ENCODE data around the gene CACNB4.

Gene CACNB4

DNA sequence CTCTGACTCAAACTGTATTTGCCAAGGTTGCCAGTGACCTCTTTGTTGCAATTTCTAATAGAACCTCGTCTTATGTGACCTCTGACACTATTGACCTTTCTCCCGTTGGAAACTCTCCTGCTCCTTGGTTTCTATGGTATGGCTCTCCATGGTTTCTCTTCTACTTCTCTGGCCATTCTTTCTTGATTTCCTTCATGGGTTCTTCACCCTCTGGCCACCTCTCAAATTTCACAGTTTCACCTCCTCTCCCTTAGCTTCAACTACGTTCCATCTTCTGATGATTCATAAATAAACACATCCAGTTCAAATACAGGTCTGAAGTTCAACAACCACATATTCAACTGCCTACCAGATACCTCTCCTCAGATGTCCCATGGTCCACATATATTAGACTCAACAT, 109.5 kb downstream of the CACNB4 start:
- TF ChIP-seq, protein P1, sequence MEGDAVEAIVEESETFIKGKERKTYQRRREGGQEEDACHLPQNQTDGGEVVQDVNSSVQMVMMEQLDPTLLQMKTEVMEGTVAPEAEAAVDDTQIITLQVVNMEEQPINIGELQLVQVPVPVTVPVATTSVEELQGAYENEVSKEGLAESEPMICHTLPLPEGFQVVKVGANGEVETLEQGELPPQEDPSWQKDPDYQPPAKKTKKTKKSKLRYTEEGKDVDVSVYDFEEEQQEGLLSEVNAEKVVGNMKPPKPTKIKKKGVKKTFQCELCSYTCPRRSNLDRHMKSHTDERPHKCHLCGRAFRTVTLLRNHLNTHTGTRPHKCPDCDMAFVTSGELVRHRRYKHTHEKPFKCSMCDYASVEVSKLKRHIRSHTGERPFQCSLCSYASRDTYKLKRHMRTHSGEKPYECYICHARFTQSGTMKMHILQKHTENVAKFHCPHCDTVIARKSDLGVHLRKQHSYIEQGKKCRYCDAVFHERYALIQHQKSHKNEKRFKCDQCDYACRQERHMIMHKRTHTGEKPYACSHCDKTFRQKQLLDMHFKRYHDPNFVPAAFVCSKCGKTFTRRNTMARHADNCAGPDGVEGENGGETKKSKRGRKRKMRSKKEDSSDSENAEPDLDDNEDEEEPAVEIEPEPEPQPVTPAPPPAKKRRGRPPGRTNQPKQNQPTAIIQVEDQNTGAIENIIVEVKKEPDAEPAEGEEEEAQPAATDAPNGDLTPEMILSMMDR (IDR thresholded peaks at IDR 0.05; ENCODE audit: low read depth, low read length, missing control alignments): no peak
- no peaks in the 10 kb centered on the region for H3K27me3 ChIP-seq (replicated peaks)
- no peak overlapping the region for H3K27ac ChIP-seq
- no peak overlapping the region for H3K4me3 ChIP-seq (ENCODE audit: low read depth, low read length)
- no peak for DNase-seq
- H3K36me3 ChIP-seq (replicated peaks): no peaks in the 10 kb centered on the region
- in situ Hi-C loops (cut with HindIII; ENCODE audit: low pct_ligation_motif_present, low sequenced_read_pairs): no loop called here

DNA sequence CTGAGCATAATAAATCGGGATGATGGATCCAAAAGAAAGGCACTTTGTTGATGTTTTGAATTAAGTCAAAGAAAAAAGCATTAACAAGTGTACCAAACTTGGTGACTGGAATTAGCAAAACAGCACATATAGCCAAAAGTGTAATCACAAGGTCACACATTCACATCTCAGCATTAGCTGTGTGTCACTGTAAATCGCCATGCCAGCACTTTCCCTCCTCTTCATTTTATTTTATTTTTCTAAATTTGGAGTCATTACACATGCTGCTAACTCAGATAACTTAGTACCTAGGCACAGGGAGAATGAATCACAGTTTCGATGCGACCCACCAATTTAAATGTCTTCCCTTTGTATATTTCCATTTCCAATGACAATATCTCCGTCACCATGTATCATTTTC, 111.4 kb downstream of the CACNB4 start:
- in situ Hi-C loops (cut with HindIII; ENCODE audit: low pct_ligation_motif_present, low sequenced_read_pairs): no loop called here
- TF ChIP-seq, protein P1 (IDR thresholded peaks at IDR 0.05; ENCODE audit: low read depth, low read length, missing control alignments): no peak

DNA sequence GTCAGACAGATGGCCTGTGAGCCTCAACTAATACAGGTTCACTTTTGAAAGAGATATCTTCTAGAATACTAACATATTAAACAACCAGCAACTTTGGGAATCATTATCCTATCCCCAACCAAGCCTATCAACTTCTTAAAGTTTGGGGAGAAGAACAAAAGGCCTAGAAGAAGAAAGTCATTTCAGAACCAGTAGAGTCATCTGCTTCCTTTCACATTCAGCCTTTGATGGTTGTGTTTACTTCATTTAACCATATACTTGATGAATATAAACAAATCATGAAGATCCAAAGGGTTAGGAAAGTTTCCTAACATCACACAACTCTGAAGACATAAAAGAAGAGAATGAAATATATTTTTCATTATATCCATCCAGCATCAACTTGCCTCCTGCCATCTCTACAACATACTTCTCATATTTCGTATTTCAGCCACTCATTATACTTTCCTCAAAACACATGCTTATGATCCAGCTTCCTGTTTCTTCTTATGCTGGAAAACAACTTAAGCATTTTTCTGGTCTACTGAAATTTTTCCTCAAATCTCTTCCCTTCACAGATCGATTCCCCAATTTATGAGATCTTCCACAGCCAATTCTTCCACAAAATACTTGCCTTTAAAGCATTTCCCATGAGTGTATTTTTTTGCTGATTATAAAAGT, 114.3 kb downstream of the CACNB4 start:
- Histone ChIP-seq H3K27ac (no peak overlapping the region), H3K36me3 (replicated peaks) (no peaks in the 10 kb centered on the region), H3K4me3 (ENCODE audit: low read depth, low read length) (no peak overlapping the region), H3K27me3 (replicated peaks) (no peaks in the 10 kb centered on the region)
- in situ Hi-C loops (cut with HindIII; ENCODE audit: low pct_ligation_motif_present, low sequenced_read_pairs): no loop called here
- DNase-seq: no peak
- TF ChIP-seq, protein P1 (IDR thresholded peaks at IDR 0.05; ENCODE audit: low read depth, low read length, missing control alignments): no peak

More for the DNA sequence above, 111.4 kb downstream of the CACNB4 start:
- DNase-seq: no peak
- Histone ChIP-seq H3K4me3 (ENCODE audit: low read depth, low read length) (no peak overlapping the region), H3K27me3 (replicated peaks) (no peaks in the 10 kb centered on the region), H3K27ac (no peak overlapping the region), H3K36me3 (replicated peaks) (no peaks in the 10 kb centered on the region)

DNA sequence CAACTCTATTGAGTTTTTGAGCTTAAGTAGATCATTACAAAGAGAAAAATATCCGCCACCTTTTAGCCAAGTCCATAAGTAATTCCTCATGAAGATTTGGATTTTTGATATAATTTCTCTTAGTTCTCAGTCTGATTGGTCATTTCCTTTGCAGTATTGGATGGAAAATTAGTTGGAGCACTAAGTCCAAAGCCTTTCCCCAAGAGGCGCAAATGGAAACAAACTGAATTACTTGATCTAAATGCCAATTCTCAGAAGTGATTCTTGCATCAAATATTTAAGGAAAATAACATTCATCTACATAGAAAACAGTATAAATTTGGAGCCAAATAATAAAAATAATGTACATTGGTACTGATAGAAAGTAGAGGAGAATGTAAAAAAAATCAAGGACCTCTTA, 115.6 kb downstream of the CACNB4 start:
- DNase-seq: no peak
- TF ChIP-seq, protein P1 (IDR thresholded peaks at IDR 0.05; ENCODE audit: low read depth, low read length, missing control alignments): no peak
- in situ Hi-C loops (cut with HindIII; ENCODE audit: low pct_ligation_motif_present, low sequenced_read_pairs): no loop called here
- no peak overlapping the region for H3K4me3 ChIP-seq (ENCODE audit: low read depth, low read length)
- no peaks in the 10 kb centered on the region for H3K36me3 ChIP-seq (replicated peaks)
- no peaks in the 10 kb centered on the region for H3K27me3 ChIP-seq (replicated peaks)
- H3K27ac ChIP-seq: no peak overlapping the region

DNA sequence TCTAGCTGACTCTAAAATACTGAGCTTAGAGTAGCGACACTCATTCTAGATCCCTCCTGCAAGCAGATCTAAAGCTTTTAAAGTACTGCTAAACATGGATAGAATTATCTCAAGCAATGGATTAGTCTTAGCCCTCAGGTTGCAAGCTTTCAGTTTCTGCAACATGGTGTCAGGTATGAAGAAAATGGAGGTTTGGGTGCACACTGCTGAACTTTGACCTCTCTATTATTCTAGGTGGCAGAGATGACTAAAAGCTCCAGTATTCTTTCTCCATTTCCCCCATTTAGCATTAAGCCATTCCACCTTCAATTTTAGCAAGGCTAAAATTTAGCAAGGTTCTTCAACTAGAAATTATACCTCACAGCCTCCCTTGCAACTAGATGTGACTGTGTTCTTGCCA, 117.0 kb downstream of the CACNB4 start:
- in situ Hi-C loops (cut with HindIII; ENCODE audit: low pct_ligation_motif_present, low sequenced_read_pairs): no loop called here
- TF ChIP-seq, protein P1 (IDR thresholded peaks at IDR 0.05; ENCODE audit: low read depth, low read length, missing control alignments): no peak
- Histone ChIP-seq H3K36me3 (replicated peaks) (no peaks in the 10 kb centered on the region), H3K4me3 (ENCODE audit: low read depth, low read length) (no peak overlapping the region), H3K27ac (no peak overlapping the region), H3K27me3 (replicated peaks) (no peaks in the 10 kb centered on the region)
- no peak for DNase-seq

DNA sequence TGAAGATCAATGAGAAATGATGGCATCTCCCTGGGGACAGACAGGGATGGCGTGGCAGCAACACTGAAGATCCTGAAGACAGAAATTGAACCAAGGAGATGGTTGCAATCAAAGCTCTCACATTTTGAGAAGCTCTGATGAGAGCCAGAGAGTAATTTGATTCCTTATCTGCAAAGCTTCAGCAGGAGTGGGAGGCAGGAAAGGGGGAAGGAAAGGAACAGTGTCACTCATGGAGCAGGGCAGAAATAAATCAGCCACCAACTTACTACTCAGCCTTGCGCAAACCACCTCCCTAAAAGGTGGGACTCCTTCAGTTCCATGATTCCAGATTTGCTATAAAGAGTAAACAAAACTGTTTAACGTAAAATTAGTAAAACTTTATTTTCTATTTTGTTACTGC, 119.2 kb downstream of the CACNB4 start:
- Histone ChIP-seq H3K27me3 (replicated peaks) (no peaks in the 10 kb centered on the region), H3K27ac (no peak overlapping the region), H3K36me3 (replicated peaks) (no peaks in the 10 kb centered on the region), H3K4me3 (ENCODE audit: low read depth, low read length) (no peak overlapping the region)
- DNase-seq: no peak
- in situ Hi-C loops (cut with HindIII; ENCODE audit: low pct_ligation_motif_present, low sequenced_read_pairs): no loop called here
- TF ChIP-seq, protein P1 (IDR thresholded peaks at IDR 0.05; ENCODE audit: low read depth, low read length, missing control alignments): no peak
